Glutamatergic neuron (in vitro differentiated cells): ENCODE measurements around the gene SOX2. TPM values are rescaled to one million over a fixed set of nuclear protein-coding genes. Genes with fewer than 3 reads are reported as not detected.
A peak's percentile ranks its signal among the peaks of the same experiment; 100 is the strongest.

ENCODE experiments used
- DNase-seq: peaks from one replicate; pipeline ENCODE4 v3.0.0; 2022
- H3K27ac Mint-ChIP-seq: one replicate; pipeline ENCODE4 v1.8.0; 2020; ENCODE audit warnings: mild to moderate bottlenecking, mixed read lengths, inconsistent platforms; ENCODE audit not compliant: unreplicated experiment
- H3K27me3 Mint-ChIP-seq: one replicate; pipeline ENCODE4 v1.8.0; 2020; ENCODE audit warnings: mild to moderate bottlenecking, moderate library complexity, mixed read lengths, inconsistent platforms; ENCODE audit not compliant: unreplicated experiment
- H3K36me3 Mint-ChIP-seq: one replicate; pipeline ENCODE4 v1.8.0; 2020; ENCODE audit warnings: mild to moderate bottlenecking, mixed read lengths, inconsistent platforms; ENCODE audit not compliant: unreplicated experiment
- H3K4me1 Mint-ChIP-seq: one replicate; pipeline ENCODE4 v1.8.0; 2020; ENCODE audit warnings: mild to moderate bottlenecking, low read depth, mixed read lengths, inconsistent platforms; ENCODE audit not compliant: unreplicated experiment
- H3K4me3 Mint-ChIP-seq: one replicate; pipeline ENCODE4 v1.8.0; 2020; ENCODE audit warnings: mild to moderate bottlenecking, mixed read lengths, inconsistent platforms; ENCODE audit not compliant: unreplicated experiment
- H3K9me3 Mint-ChIP-seq: one replicate; pipeline ENCODE4 v1.8.0; 2020; ENCODE audit warnings: mild to moderate bottlenecking, moderate library complexity, mixed read lengths, inconsistent platforms; ENCODE audit not compliant: unreplicated experiment
- total RNA-seq: library from RNA; stranded (reverse); fragmentation: NEBNext Ultra II Directional; extraction: Animal tissue kit (Norgen Biotek cat#: 25700); gene quantifications from one replicate; pipeline ENCODE4 v1.2.1, GENCODE V29; 2021; ENCODE audit not compliant: unreplicated experiment
- TF ChIP-seq, protein P1 (sequence below): fragments of 200-600 bp; sonication (generic); IDR thresholded peaks from one replicate; pipeline ENCODE4 v1.5.0; 2021; ENCODE audit not compliant: partially characterized antibody, unreplicated experiment

Gene SOX2
- total RNA-seq, 1 donor from 2014 or later: 23.5 TPM

GRCh38 chr3:181722766-181723425 is 11.2 kb downstream of the SOX2 start:
- peaks cover 24% of the 10 kb centered on the region for H3K27me3 Mint-ChIP-seq
- peaks cover 4% of the 10 kb centered on the region for H3K36me3 Mint-ChIP-seq
- H3K9me3 Mint-ChIP-seq: peaks cover 12% of the 10 kb centered on the region
- DNase-seq: no peak
- H3K27ac Mint-ChIP-seq: peak overlapping the region; percentile 21
- TF ChIP-seq, protein P1, sequence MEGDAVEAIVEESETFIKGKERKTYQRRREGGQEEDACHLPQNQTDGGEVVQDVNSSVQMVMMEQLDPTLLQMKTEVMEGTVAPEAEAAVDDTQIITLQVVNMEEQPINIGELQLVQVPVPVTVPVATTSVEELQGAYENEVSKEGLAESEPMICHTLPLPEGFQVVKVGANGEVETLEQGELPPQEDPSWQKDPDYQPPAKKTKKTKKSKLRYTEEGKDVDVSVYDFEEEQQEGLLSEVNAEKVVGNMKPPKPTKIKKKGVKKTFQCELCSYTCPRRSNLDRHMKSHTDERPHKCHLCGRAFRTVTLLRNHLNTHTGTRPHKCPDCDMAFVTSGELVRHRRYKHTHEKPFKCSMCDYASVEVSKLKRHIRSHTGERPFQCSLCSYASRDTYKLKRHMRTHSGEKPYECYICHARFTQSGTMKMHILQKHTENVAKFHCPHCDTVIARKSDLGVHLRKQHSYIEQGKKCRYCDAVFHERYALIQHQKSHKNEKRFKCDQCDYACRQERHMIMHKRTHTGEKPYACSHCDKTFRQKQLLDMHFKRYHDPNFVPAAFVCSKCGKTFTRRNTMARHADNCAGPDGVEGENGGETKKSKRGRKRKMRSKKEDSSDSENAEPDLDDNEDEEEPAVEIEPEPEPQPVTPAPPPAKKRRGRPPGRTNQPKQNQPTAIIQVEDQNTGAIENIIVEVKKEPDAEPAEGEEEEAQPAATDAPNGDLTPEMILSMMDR: no peak
- H3K4me1 Mint-ChIP-seq: peaks cover 27% of the 10 kb centered on the region
- peak overlapping the region; percentile 67 for H3K4me3 Mint-ChIP-seq

DNA sequence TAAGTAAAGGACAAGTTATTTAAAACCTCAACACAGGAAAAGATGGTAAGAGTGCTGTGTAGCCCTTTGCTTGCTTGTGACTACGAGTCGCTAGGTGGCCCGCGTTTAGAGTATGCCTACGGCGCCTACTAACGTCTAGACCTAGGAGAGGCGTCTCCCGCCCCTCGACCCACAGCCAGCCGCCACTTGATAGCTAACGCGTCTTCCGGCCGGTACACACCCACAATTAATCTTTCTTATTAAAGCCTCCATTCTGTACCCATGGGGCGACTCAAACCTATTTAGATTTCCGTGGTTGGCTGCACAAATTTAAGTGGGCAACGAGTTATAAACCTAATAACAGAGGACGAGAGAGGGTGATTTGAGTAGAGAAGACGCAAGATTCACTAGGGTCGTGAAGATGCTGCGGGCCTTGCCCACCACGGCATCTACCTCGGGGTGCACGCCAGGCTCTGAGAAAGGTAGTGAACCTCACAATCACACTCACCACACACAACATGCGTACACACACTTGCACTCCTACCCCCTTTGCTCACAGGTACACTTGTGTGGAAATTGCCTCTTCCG is 12.0 kb downstream of the SOX2 start:
- H3K4me1 Mint-ChIP-seq: peaks cover 25% of the 10 kb centered on the region
- no peak for DNase-seq
- TF ChIP-seq, protein P1: no peak
- H3K36me3 Mint-ChIP-seq: peaks cover 4% of the 10 kb centered on the region
- peaks cover 24% of the 10 kb centered on the region for H3K27me3 Mint-ChIP-seq
- H3K9me3 Mint-ChIP-seq: peaks cover 12% of the 10 kb centered on the region
- H3K27ac Mint-ChIP-seq: no peak overlapping the region
- H3K4me3 Mint-ChIP-seq: peak overlapping the region; percentile 78

GRCh38 chr3:181724192-181724965 is 12.7 kb downstream of the SOX2 start:
- DNase-seq: peak; percentile 33
- H3K27ac Mint-ChIP-seq: peak overlapping the region; percentile 52
- peaks cover 25% of the 10 kb centered on the region for H3K4me1 Mint-ChIP-seq

DNA sequence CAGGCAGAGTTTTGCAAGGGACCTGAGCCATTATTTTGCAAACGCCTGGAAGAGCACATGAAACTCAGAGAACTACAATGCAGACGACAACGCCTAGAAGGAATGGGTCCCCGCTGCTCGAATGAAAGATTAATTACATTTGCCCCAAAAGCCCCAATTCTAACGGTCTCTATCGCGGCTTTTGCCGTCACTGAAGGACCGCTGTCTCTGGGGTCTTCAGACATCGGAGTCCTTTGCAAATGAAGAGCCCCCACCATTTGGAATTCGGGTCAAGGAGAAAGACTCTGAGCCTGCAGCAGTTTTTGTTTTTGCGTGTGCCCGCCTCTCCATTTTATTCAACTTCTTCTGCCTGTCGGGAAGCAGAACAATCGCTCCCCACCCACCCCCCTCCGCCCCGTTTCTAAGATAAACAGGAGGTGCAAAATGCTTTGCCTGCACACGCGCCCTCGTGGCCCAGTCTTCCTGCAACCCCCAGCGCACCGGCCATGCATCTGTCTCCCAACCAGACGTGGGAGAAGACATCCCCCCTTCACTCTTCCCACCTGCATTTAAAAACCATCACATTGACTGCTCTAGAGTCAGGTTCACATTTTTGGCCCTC is 13.5 kb downstream of the SOX2 start:
- no peak for DNase-seq
- peaks cover 4% of the 10 kb centered on the region for H3K36me3 Mint-ChIP-seq
- peaks cover 25% of the 10 kb centered on the region for H3K4me1 Mint-ChIP-seq
- peak overlapping the region; percentile 77 for H3K4me3 Mint-ChIP-seq
- H3K27me3 Mint-ChIP-seq: peaks cover 24% of the 10 kb centered on the region
- TF ChIP-seq, protein P1: no peak
- no peak overlapping the region for H3K27ac Mint-ChIP-seq
- H3K9me3 Mint-ChIP-seq: peaks cover 10% of the 10 kb centered on the region

More at GRCh38 chr3:181724192-181724965, 12.7 kb downstream of the SOX2 start:
- H3K9me3 Mint-ChIP-seq: peaks cover 12% of the 10 kb centered on the region
- TF ChIP-seq, protein P1: no peak
- peak overlapping the region; percentile 78 for H3K4me3 Mint-ChIP-seq
- peaks cover 24% of the 10 kb centered on the region for H3K27me3 Mint-ChIP-seq
- H3K36me3 Mint-ChIP-seq: peaks cover 4% of the 10 kb centered on the region
